Activated naive CD4-positive, alpha-beta T cell treated with anti-CD3 and anti-CD28 coated beads, Interleukin-2, amount 50 U/mL, for 72 hours (primary cell): Measurements from ENCODE around the gene FBXO46. TPM values are rescaled to one million over a fixed set of nuclear protein-coding genes. Genes with fewer than 3 reads are reported as not detected.
A peak's percentile ranks its signal among the peaks of the same experiment; 100 is the strongest.
"Not testable (repeated sequence)": the region's sequence is repeated elsewhere in the genome, so short reads cannot be mapped to it uniquely, and the experiment has no call there.

Source experiments
- ATAC-seq, 2 donors: fragments of 150-1000 bp; cut with Tn5 transposase; 2 replicates each; pipeline ENCODE4 v1.10.0; 2021; ENCODE audit warnings: mild to moderate bottlenecking in 2 of 2, moderate library complexity in 2 of 2
- DNase-seq, 2 donors: peaks; one replicate each; pipeline ENCODE4 v3.0.0; 2021 to 2022; ENCODE audit warnings: low spot score in 2 of 2
- H3K27ac Mint-ChIP-seq, 2 donors: one replicate each; pipeline ENCODE4 v1.8.0; 2022; ENCODE audit warnings: mild to moderate bottlenecking in 2 of 2, mixed read lengths in 2 of 2
- H3K36me3 Mint-ChIP-seq, 2 donors: one replicate each; pipeline ENCODE4 v1.8.0; 2022; ENCODE audit warnings: mixed read lengths in 2 of 2
- H3K9me3 Mint-ChIP-seq, 2 donors: one replicate each; pipeline ENCODE4 v1.8.0; 2022; ENCODE audit warnings: mixed read lengths in 2 of 2
- total RNA-seq, 2 donors: library from RNA; stranded (reverse); gene quantifications; one replicate each; pipeline ENCODE4 v1.2.3, GENCODE V29; 2022

FBXO46 gene
- total RNA-seq, 2 donors from 2014 or later, result 40.1 to 47.9 TPM

GRCh38 chr19:45712699-45713067 is 18.0 kb downstream of the FBXO46 start:
- Mint-ChIP-seq H3K9me3 (no peaks in the 10 kb centered on the region), H3K27ac (no peak overlapping the region), H3K36me3 (peaks cover 16 to 17% of the 10 kb centered on the region in 2 donors)
- DNase-seq (no peak), ATAC-seq (no peak)

DNA sequence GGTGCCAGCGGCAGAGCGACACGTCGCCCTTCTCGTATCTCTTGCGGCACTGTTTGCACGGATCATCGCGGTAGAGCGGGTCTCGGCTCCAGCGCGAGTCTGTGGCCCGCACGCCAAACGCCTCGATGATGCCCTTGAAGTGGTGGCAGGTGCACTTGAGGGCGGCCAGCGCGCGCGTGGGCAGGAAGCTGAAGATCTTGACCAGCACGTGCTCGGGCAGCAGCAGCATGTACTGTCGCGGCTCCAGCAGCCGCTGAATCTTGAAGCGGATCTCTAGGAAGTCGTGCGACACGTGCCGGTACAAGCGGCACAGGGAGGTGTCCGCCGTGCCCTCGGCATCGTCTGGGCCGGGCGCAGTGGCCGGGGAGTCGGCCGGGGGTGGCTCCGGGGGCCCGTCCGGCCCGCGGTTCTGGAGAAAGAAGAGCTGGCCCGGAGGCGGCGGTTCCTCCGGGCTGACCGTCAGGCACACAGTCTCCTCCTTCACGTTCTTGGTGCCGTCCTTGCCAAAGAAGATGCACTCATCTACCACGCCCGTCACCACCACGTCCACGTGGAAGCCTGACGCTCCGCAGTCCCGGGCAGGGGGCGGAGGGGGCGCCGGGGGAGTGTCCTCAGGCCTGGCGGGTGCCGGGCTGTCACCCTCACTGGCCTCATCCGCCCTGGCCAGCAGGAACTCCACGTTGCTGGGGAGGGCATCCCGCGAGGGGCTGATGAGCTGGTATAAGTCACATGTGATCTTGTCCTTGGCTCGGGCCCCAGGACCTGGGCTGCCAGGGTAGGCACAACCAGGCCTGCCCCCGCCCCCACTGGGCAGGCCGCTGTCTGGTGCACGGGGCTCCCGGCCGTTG is 18.6 kb downstream of the FBXO46 start:
- Mint-ChIP-seq H3K36me3 (peaks cover 13% of the 10 kb centered on the region in 2 donors), H3K9me3 (no peaks in the 10 kb centered on the region), H3K27ac (no peak overlapping the region)
- ATAC-seq, result no peak
- no peak for DNase-seq

- Mint-ChIP-seq H3K36me3 (no peaks in the 10 kb centered on the region), H3K9me3 (no peaks in the 10 kb centered on the region), H3K27ac (peak overlapping the region in 1 of 2 donors; percentile 57)
- DNase-seq, result no peak
- ATAC-seq, result no peak
Observed at GRCh38 chr19:45710356-45711130, 20.2 kb downstream of the FBXO46 start.

- ATAC-seq, result no peak
- Mint-ChIP-seq H3K27ac (no peak overlapping the region), H3K36me3 (peaks cover 5 to 8% of the 10 kb centered on the region in 2 donors), H3K9me3 (no peaks in the 10 kb centered on the region)
- DNase-seq, result no peak
Observed at GRCh38 chr19:45705710-45706415, 24.8 kb downstream of the FBXO46 start.

DNA sequence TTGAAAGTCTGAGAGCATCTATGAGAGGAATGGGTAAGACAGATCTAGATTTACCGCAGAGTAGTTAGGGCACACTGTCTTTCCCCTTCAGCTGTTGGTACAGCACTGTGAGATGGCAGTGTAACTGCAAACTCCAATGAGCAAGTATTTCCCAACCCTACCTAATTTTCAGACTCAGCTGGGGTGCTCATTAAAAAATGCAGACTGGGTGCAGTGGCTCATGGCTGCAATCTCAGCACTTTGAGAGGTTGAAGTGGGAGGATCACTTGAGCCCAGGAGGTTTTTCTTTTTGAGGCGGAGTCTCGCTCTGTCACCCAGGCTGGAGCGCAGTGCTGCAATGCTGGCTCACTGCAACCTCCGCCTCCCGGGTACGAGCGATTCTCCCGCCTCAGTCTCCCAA is 25.6 kb downstream of the FBXO46 start:
- DNase-seq (no peak), ATAC-seq (no peak)
- peaks cover 5 to 8% of the 10 kb centered on the region in 2 donors for H3K36me3 Mint-ChIP-seq
- no peaks in the 10 kb centered on the region for H3K9me3 Mint-ChIP-seq
- no peak overlapping the region for H3K27ac Mint-ChIP-seq

- DNase-seq (no peak), ATAC-seq (no peak)
- peaks cover 11 to 15% of the 10 kb centered on the region in 2 donors for H3K36me3 Mint-ChIP-seq
- no peaks in the 10 kb centered on the region for H3K9me3 Mint-ChIP-seq
- H3K27ac Mint-ChIP-seq, result no peak overlapping the region
Observed at GRCh38 chr19:45701676-45702075, 29.0 kb downstream of the FBXO46 start.

DNA sequence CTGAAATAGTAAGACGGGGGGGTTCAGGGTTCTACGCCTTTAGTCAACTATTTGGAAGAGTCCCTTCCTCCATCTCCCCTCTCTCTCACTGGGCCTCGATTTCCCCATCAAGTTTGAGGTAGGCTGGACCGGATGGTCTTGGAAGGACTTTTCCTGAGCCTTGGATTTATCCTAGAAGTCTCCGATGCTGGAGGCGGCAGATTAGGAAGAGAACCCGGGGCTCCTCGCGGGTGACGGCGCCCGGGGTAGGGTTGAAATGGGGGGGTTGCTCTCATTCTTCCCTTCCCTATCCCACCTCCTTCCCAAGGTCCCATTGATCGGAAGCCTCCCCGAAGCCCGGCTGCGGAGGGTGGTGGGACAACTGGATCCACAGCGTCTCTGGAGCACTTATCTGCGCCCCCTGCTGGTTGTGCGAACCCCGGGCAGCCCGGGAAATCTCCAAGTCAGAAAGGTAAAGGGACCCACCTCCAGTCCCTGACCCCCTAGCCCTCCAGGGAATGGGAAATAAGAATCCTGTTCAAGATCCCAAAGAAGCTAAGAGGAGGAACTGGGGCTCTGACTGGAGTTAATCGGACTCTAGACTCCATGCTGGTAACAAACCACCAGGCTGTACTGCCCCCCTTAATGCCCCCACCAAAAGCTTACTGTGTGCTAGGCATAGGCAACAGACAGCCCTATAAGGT is 37.4 kb downstream of the FBXO46 start:
- Mint-ChIP-seq H3K36me3 (peaks cover 24 to 26% of the 10 kb centered on the region in 2 donors), H3K27ac (peak overlapping the region; percentile 96), H3K9me3 (no peaks in the 10 kb centered on the region)
- no peak for ATAC-seq
- DNase-seq, result peak; percentile 83 to 85

- DNase-seq (peak; percentile 94 to 99), ATAC-seq (peak; percentile 88 to 94)
- Mint-ChIP-seq H3K36me3 (peaks cover 20 to 23% of the 10 kb centered on the region in 2 donors), H3K9me3 (no peaks in the 10 kb centered on the region), H3K27ac (peak within 1 kb of the TSS; percentile 96 to 100)
Observed at GRCh38 chr19:45692187-45693105, 38.2 kb downstream of the FBXO46 start, which contains the start of gene QPCTL. TSS of gene QPCTL (plus strand) at chr19:45692666. CDS start at chr19:45692704, 38 bp downstream.

- peaks cover 20 to 23% of the 10 kb centered on the region in 2 donors for H3K36me3 Mint-ChIP-seq
- ATAC-seq (peak; percentile 59 to 60), DNase-seq (peak; percentile 94 to 98)
- peak within 1 kb of the TSS; percentile 96 to 100 for H3K27ac Mint-ChIP-seq
- no peaks in the 10 kb centered on the region for H3K9me3 Mint-ChIP-seq
Observed at GRCh38 chr19:45691516-45692186, 39.0 kb downstream of the FBXO46 start, which contains the start of gene SNRPD2. TSS of gene SNRPD2 (minus strand) at chr19:45691953. CDS start at chr19:45691888, 65 bp downstream.

GRCh38 chr19:45687599-45687998 is 43.1 kb downstream of the FBXO46 start:
- Mint-ChIP-seq H3K27ac (no peak overlapping the region), H3K36me3 (peaks cover 12 to 18% of the 10 kb centered on the region in 2 donors), H3K9me3 (no peaks in the 10 kb centered on the region)
- DNase-seq (no peak), ATAC-seq (no peak)

DNA sequence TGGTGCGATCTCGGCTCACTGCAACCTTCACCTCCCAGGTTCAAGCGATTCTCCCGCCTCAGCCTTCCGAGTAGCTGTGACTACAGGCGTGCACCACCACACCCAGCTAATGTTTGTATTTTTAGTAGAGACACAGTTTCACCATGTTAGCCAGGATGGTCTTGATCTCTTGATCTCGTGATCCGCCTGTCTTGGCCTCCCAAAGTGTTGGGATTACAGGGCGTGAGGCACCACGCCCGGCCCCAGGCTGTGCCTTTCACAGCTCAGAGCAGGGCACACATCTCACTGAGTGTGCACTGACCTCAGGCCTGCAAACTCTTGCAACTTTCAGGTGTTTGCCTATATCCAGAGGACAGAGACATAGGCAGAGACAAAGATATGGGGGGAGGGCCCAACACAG is 45.7 kb downstream of the FBXO46 start:
- not testable (repeated sequence) for ATAC-seq, H3K9me3 Mint-ChIP-seq, DNase-seq
- H3K36me3 Mint-ChIP-seq, result peaks cover 5 to 11% of the 10 kb centered on the region in 2 donors
- peak overlapping the region in 1 of 2 donors; percentile 76 for H3K27ac Mint-ChIP-seq

- DNase-seq, result no peak
- H3K9me3 Mint-ChIP-seq, result no peaks in the 10 kb centered on the region
- no peak overlapping the region for H3K27ac Mint-ChIP-seq
- ATAC-seq, result no peak
- peaks cover 0 to 11% of the 10 kb centered on the region in 2 donors for H3K36me3 Mint-ChIP-seq
Observed at GRCh38 chr19:45682908-45683307, 47.8 kb downstream of the FBXO46 start.

- ATAC-seq (no peak), DNase-seq (no peak)
- H3K9me3 Mint-ChIP-seq, result no peaks in the 10 kb centered on the region
- peaks cover 0 to 10% of the 10 kb centered on the region in 2 donors for H3K36me3 Mint-ChIP-seq
- peak overlapping the region in 1 of 2 donors; percentile 63 for H3K27ac Mint-ChIP-seq
Observed at GRCh38 chr19:45682117-45682516, 48.6 kb downstream of the FBXO46 start.

GRCh38 chr19:45681391-45682015 is 49.2 kb downstream of the FBXO46 start:
- peak; percentile 92 to 95 for DNase-seq
- no peaks in the 10 kb centered on the region for H3K9me3 Mint-ChIP-seq
- H3K36me3 Mint-ChIP-seq, result peaks cover 0 to 4% of the 10 kb centered on the region in 2 donors
- ATAC-seq, result peak; percentile 79 to 91
- peak overlapping the region in 1 of 2 donors; percentile 63 for H3K27ac Mint-ChIP-seq
